WTC11 (cell line): Measurements from ENCODE around the gene MAB21L4. TPM values are rescaled to one million over a fixed set of nuclear protein-coding genes. Genes with fewer than 3 reads are reported as not detected.

Experiments
- ATAC-seq: fragments of 200-7000 bp; cut with Tn5 transposase; 2 replicates; pipeline ENCODE4 v1.10.0; 2021; ENCODE audit warnings: mild to moderate bottlenecking, moderate library complexity
- CTCF ChIA-PET: fragments of 300-600 bp; sonication (Branson Sonifier 250); formaldehyde crosslinking; loops from one replicate; lab custom pipeline; 2021; ENCODE audit warnings: antibody characterized with exemption; lab: Charles Lee
- POLR2A ChIA-PET: fragments of 350-600 bp; sonication (Branson Sonifier 250); formaldehyde crosslinking; loops from one replicate; lab custom pipeline; 2021; ENCODE audit warnings: antibody characterized with exemption; lab: Charles Lee
- DNase-seq: peaks from one replicate; pipeline ENCODE4 v3.0.0; 2021; ENCODE audit warnings: low spot score
- H3K27ac Mint-ChIP-seq: 2 replicates; pipeline ENCODE4 v1.8.0; 2021; ENCODE audit warnings: mixed read lengths
- H3K27me3 Mint-ChIP-seq: 2 replicates; pipeline ENCODE4 v1.8.0; 2021; ENCODE audit warnings: low read depth, mild to moderate bottlenecking, moderate library complexity, mixed read lengths
- H3K36me3 Mint-ChIP-seq: 2 replicates; pipeline ENCODE4 v1.8.0; 2021; ENCODE audit warnings: mixed read lengths
- H3K4me1 Mint-ChIP-seq: 2 replicates; pipeline ENCODE4 v1.8.0; 2022; ENCODE audit warnings: mixed read lengths
- H3K4me3 Mint-ChIP-seq: 2 replicates; pipeline ENCODE4 v1.8.0; 2021; ENCODE audit warnings: mild to moderate bottlenecking, moderate library complexity, mixed read lengths
- H3K9me3 Mint-ChIP-seq: 2 replicates; pipeline ENCODE4 v1.8.0; 2021; ENCODE audit warnings: mixed read lengths
- CDX4 ChIP-seq: fragments of 250-450 bp; sonication (Bioruptor Pico); IDR thresholded peaks from 2 replicates; pipeline ENCODE4 v1.9.0; 2021; ENCODE audit warnings: moderate library complexity, mild to moderate bottlenecking, inconsistent platforms, borderline replicate concordance
- CREB1 ChIP-seq: sonication (generic); formaldehyde crosslinking; IDR thresholded peaks from 2 replicates; pipeline ENCODE4 v1.8.0; 2023; ENCODE audit warnings: mild to moderate bottlenecking, missing genetic modification reagents
- CREM ChIP-seq: sonication (generic); formaldehyde crosslinking; IDR thresholded peaks from 2 replicates; pipeline ENCODE4 v1.8.1; 2022; ENCODE audit warnings: mild to moderate bottlenecking, missing genetic modification reagents, moderate library complexity
- FOXP1 ChIP-seq: sonication (generic); formaldehyde crosslinking; IDR thresholded peaks from 2 replicates; pipeline ENCODE4 v1.8.0; 2022; ENCODE audit warnings: missing genetic modification reagents, mild to moderate bottlenecking, moderate library complexity, borderline replicate concordance
- GTF2I ChIP-seq: fragments of 250-450 bp; sonication (Bioruptor Pico); conservative IDR thresholded peaks from 2 replicates; pipeline ENCODE4 v1.4.0; 2021; ENCODE audit warnings: mild to moderate bottlenecking
- MLX ChIP-seq: sonication (generic); formaldehyde crosslinking; IDR thresholded peaks from 2 replicates; pipeline ENCODE4 v1.8.1; 2023; ENCODE audit warnings: mild to moderate bottlenecking, missing genetic modification reagents, moderate library complexity
- NFATC4 ChIP-seq: fragments of 250-450 bp; sonication (Bioruptor Pico); IDR thresholded peaks from 2 replicates; pipeline ENCODE4 v1.9.0; 2021; ENCODE audit warnings: mild to moderate bottlenecking
- NR2C2 ChIP-seq: sonication (generic); formaldehyde crosslinking; IDR thresholded peaks from 2 replicates; pipeline ENCODE4 v1.8.0; 2022; ENCODE audit warnings: mild to moderate bottlenecking, missing genetic modification reagents
- PRRX2 ChIP-seq: fragments of 250-450 bp; sonication (Bioruptor Pico); IDR thresholded peaks from 2 replicates; pipeline ENCODE4 v1.8.0; 2021; ENCODE audit warnings: mild to moderate bottlenecking
- RORB ChIP-seq: fragments of 250-450 bp; sonication (Bioruptor Pico); IDR thresholded peaks from 2 replicates; pipeline ENCODE4 v1.9.0; 2021; ENCODE audit warnings: mild to moderate bottlenecking
- SMAD3 ChIP-seq: sonication (generic); formaldehyde crosslinking; IDR thresholded peaks from 2 replicates; pipeline ENCODE4 v1.8.0; 2022; ENCODE audit warnings: missing genetic modification reagents, mild to moderate bottlenecking, borderline replicate concordance
- SOX15 ChIP-seq: fragments of 250-450 bp; sonication (Bioruptor Pico); IDR thresholded peaks from 2 replicates; pipeline ENCODE4 v1.9.0; 2021; ENCODE audit warnings: mild to moderate bottlenecking
- SP1 ChIP-seq: sonication (generic); formaldehyde crosslinking; conservative IDR thresholded peaks from 2 replicates; pipeline ENCODE4 v1.8.1; 2022; ENCODE audit warnings: missing genetic modification reagents
- STAT6 ChIP-seq: sonication (generic); formaldehyde crosslinking; conservative IDR thresholded peaks from 2 replicates; pipeline ENCODE4 v1.8.1; 2023; ENCODE audit warnings: mild to moderate bottlenecking, low read depth, missing genetic modification reagents, moderate library complexity
- ZBTB43 ChIP-seq: sonication (generic); formaldehyde crosslinking; IDR thresholded peaks from 2 replicates; pipeline ENCODE4 v1.8.1; 2023; ENCODE audit warnings: mild to moderate bottlenecking, missing genetic modification reagents
- ZNF263 ChIP-seq: sonication (generic); formaldehyde crosslinking; IDR thresholded peaks from 2 replicates; pipeline ENCODE4 v1.8.1; 2022; ENCODE audit warnings: low read depth, mild to moderate bottlenecking, moderate library complexity, missing genetic modification reagents
- ZNF317 ChIP-seq: sonication (generic); formaldehyde crosslinking; IDR thresholded peaks from 2 replicates; pipeline ENCODE4 v1.8.1; 2023; ENCODE audit warnings: low read depth, mild to moderate bottlenecking, moderate library complexity, missing genetic modification reagents, borderline replicate concordance
- ZNF425 ChIP-seq: fragments of 250-450 bp; sonication (Bioruptor Pico); conservative IDR thresholded peaks from 2 replicates; pipeline ENCODE4 v1.9.0; 2021; ENCODE audit warnings: mild to moderate bottlenecking
- total RNA-seq: library from RNA; stranded (reverse); gene quantifications from 3 replicates; pipeline ENCODE4 v1.2.3, GENCODE V29; 2021

The MAB21L4 gene
- total RNA-seq, 1 experiment from 2014 or later, result not detected

GRCh38 chr2:240888130-240888889 lies 7.6 kb downstream of the MAB21L4 start (continued):
- TF ChIP-seq STAT6 (CRISPR knock-in tag), result no peak
- TF ChIP-seq FOXP1 (CRISPR knock-in tag), result no peak
- TF ChIP-seq ZNF263, result no peak
- TF ChIP-seq NFATC4 (CRISPR knock-in tag), result no peak
- no peak for TF ChIP-seq MLX (CRISPR knock-in tag)
- no peak for TF ChIP-seq NR2C2 (CRISPR knock-in tag)
- TF ChIP-seq CREB1 (CRISPR knock-in tag), result no peak
- TF ChIP-seq SMAD3, result no peak
- no peak for TF ChIP-seq ZNF317 (CRISPR knock-in tag)

- no peak for ATAC-seq
- POLR2A ChIA-PET, result no interaction called here
- no peaks in the 10 kb centered on the region for H3K4me1 Mint-ChIP-seq
- TF ChIP-seq RORB (no peak), SOX15 (no peak), ZBTB43 (CRISPR knock-in tag) (no peak), CREM (CRISPR knock-in tag) (no peak), CDX4 (CRISPR knock-in tag) (no peak), SP1 (CRISPR knock-in tag) (no peak), ZNF425 (CRISPR knock-in tag) (no peak), PRRX2 (CRISPR knock-in tag) (no peak), GTF2I (no peak)
- TF ChIP-seq, all 79 proteins: peak for 0
- CTCF ChIA-PET, result interaction anchor here (2.0 to 2.4 kb wide), 2 partner anchors 10 to 36 kb away, joined by 8 to 10 read pairs; no protein-coding TSS in a partner anchor
- Mint-ChIP-seq H3K27ac (no peak overlapping the region), H3K4me3 (no peak overlapping the region), H3K27me3 (no peaks in the 10 kb centered on the region), H3K36me3 (no peaks in the 10 kb centered on the region), H3K9me3 (no peaks in the 10 kb centered on the region)
- DNase-seq, result no peak
Measured at GRCh38 chr2:240887631-240888030, 8.3 kb downstream of the MAB21L4 start.
